T-helper 1 cell treated with Interleukin-12 subunit alpha and Interleukin-12 subunit beta and Interleukin-4 antibody, amounts not matched to agents 30 μg/mL and 1 μg/mL, for 36 hours (primary cell): ENCODE results near the gene INPP4B.

Experiments
- H3K27ac Mint-ChIP-seq: one replicate; pipeline ENCODE4 v1.8.0; 2021; ENCODE audit warnings: mild to moderate bottlenecking, mixed read lengths
- H3K27me3 Mint-ChIP-seq: one replicate; pipeline ENCODE4 v1.8.0; 2021; ENCODE audit warnings: low read depth, mixed read lengths
- H3K36me3 Mint-ChIP-seq: one replicate; pipeline ENCODE4 v1.8.0; 2021; ENCODE audit warnings: low read depth, mixed read lengths
- H3K4me1 Mint-ChIP-seq: one replicate; pipeline ENCODE4 v1.8.0; 2021; ENCODE audit warnings: low read depth, mixed read lengths
- H3K4me3 Mint-ChIP-seq: one replicate; pipeline ENCODE4 v1.8.0; 2021; ENCODE audit warnings: mild to moderate bottlenecking, moderate library complexity, mixed read lengths
- H3K9me3 Mint-ChIP-seq: one replicate; pipeline ENCODE4 v1.8.0; 2021; ENCODE audit warnings: mixed read lengths

The INPP4B gene

DNA sequence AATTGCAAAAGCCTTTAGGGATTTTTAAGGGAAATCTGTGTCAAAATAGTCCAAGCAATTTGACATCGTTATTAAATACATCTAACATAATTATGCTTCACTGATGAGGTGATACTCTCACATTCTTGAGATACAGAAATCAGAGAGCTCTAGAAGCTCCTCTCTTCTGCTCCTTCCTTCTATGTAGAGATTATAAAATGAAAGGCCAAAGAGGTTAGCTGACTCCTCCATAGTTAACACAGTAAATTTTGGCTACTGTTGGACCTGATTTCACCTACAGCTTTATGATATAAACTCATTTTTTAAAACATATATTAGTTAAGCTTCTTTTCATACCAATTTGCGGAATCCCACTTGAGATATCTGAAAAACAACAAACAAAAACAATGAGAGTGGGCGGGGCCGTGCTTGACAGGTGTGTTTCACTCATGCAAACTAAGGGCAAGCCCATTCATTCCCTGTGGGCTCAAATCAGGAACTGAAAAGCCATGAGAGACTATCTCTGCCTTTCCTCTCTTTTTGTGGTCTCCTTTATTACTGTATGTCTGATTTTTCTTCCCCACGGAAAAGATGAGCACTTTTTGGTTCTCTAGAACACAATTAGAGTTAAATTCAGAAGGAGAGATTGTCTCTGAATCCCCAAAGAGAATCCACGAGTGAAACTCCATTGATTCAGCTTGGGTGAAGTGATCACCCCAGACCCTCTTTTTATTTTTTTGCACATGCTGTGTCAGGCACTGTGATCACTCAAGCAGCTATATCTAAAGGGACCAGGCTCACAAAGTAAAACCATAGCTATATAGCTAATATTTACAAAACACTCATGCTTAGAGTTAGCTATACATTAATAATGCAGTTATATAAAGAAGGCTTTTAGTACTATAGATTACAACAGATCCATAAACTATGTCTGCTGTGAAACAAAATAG lies 643.4 kb downstream of the INPP4B start:
- Mint-ChIP-seq H3K36me3 (peaks cover 5% of the 10 kb centered on the region), H3K4me3 (no peak overlapping the region), H3K27me3 (no peaks in the 10 kb centered on the region), H3K9me3 (no peaks in the 10 kb centered on the region), H3K4me1 (no peaks in the 10 kb centered on the region), H3K27ac (no peak overlapping the region)

DNA sequence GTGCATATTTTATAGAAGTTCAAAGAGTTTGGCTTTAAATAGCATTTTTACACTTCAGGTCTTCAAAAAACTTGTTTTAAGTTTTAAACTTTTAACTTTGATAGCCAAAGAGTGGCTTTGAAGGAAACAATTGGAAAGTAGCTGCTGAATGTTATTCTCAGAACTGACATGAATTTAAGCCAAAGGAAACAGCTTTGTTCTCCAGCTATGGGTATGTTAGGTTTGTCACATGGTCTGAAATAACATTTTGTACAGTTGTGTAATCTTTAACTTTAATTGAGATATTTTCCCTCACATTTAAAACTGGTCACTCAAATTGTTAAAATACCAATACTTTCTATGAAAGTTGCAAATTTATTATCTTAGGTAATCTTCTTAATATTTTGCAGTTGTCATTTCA lies 645.1 kb downstream of the INPP4B start:
- Mint-ChIP-seq H3K27ac (no peak overlapping the region), H3K36me3 (peaks cover 3% of the 10 kb centered on the region), H3K4me3 (no peak overlapping the region), H3K4me1 (no peaks in the 10 kb centered on the region), H3K27me3 (no peaks in the 10 kb centered on the region), H3K9me3 (no peaks in the 10 kb centered on the region)

DNA sequence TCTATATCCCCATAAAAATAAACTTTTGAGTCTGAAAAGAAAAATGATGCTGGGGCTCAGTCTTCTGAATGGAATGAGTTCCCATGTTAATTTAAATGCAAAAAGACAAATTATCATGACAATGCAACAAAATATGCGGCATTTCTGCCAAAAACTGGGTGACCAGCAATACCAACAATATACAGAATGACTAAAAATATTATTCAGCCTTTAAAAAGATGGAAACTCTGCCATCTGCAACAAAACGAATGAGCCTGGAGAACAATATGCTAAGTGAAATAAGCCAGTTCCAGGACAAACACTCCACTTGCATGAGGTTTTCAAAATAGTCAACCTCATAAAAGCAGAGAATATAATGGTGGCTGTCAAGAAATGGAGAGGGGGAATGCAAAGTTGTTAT lies 651.2 kb downstream of the INPP4B start:
- Mint-ChIP-seq H3K4me3 (no peak overlapping the region), H3K36me3 (peaks cover 2% of the 10 kb centered on the region), H3K27ac (no peak overlapping the region), H3K9me3 (no peaks in the 10 kb centered on the region), H3K4me1 (no peaks in the 10 kb centered on the region), H3K27me3 (no peaks in the 10 kb centered on the region)

DNA sequence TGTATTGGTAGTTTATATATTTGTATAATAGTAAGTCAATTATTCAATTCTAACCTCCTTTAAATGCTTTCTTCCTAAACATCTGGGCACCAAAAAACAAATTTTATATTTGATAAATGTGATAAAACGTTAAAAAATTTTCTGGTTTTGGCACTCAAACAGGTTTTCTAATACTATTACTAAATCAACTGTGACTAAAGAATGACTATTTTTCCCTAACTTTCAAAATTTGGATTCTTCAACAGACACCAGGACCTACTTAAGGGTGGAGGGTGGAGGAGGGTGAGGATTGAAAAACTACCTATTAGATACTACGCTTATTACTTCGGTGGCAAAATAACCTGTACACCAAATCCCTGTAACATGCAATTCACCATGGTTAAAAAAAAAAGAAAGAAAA lies 654.2 kb downstream of the INPP4B start:
- Mint-ChIP-seq H3K9me3 (no peaks in the 10 kb centered on the region), H3K27me3 (no peaks in the 10 kb centered on the region), H3K27ac (no peak overlapping the region), H3K4me1 (no peaks in the 10 kb centered on the region), H3K36me3 (peaks cover 2% of the 10 kb centered on the region), H3K4me3 (no peak overlapping the region)

DNA sequence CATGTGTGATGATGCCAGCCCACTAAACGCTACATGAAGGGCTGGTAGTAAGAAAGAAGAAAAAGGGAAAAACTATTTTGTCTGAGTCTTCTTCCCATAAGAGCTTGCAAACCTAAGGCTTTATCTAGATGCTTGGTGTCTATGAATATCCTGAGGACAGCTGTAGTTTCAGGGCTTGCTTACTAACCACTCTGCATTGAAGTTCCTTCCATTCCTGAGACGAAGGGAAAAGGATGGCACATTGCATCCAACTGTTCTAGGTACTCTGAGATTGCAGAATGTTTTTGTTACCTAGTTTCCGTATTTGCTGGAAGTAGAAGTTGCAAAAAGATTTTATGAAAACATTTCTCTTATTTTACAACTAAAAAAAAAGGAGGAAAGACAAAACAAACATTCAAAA lies 665.1 kb downstream of the INPP4B start:
- no peaks in the 10 kb centered on the region for H3K27me3 Mint-ChIP-seq
- H3K27ac Mint-ChIP-seq, result no peak overlapping the region
- H3K36me3 Mint-ChIP-seq, result peaks cover 3% of the 10 kb centered on the region
- H3K9me3 Mint-ChIP-seq, result no peaks in the 10 kb centered on the region
- H3K4me1 Mint-ChIP-seq, result no peaks in the 10 kb centered on the region
- no peak overlapping the region for H3K4me3 Mint-ChIP-seq

- H3K27me3 Mint-ChIP-seq, result no peaks in the 10 kb centered on the region
- H3K27ac Mint-ChIP-seq, result no peak overlapping the region
- no peak overlapping the region for H3K4me3 Mint-ChIP-seq
- H3K36me3 Mint-ChIP-seq, result peaks cover 12% of the 10 kb centered on the region
- peaks cover 2% of the 10 kb centered on the region for H3K4me1 Mint-ChIP-seq
- no peaks in the 10 kb centered on the region for H3K9me3 Mint-ChIP-seq
Observed at GRCh38 chr4:142169216-142169615, 676.9 kb downstream of the INPP4B start.

DNA sequence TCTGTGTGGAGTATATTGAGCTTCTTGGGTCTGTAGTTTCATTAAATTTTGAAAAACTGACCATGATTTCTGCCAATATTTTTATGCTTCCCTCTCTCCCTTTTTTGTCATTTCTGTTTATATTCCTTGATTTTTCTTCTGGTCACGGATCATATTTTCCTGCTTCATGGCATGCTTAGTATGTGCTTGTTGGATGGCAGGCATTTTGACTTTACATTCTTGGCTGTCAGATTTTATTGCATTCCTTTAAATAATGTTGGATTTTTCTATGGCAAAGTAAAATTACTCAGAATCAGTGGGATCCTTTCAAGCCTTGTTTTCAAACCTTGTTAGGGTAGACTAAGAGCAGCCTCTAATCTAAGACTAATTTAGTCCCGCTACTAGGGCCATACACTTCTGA lies 677.9 kb downstream of the INPP4B start:
- Mint-ChIP-seq H3K4me3 (no peak overlapping the region), H3K36me3 (peaks cover 10% of the 10 kb centered on the region), H3K4me1 (peaks cover 2% of the 10 kb centered on the region), H3K9me3 (no peaks in the 10 kb centered on the region), H3K27ac (no peak overlapping the region), H3K27me3 (no peaks in the 10 kb centered on the region)

DNA sequence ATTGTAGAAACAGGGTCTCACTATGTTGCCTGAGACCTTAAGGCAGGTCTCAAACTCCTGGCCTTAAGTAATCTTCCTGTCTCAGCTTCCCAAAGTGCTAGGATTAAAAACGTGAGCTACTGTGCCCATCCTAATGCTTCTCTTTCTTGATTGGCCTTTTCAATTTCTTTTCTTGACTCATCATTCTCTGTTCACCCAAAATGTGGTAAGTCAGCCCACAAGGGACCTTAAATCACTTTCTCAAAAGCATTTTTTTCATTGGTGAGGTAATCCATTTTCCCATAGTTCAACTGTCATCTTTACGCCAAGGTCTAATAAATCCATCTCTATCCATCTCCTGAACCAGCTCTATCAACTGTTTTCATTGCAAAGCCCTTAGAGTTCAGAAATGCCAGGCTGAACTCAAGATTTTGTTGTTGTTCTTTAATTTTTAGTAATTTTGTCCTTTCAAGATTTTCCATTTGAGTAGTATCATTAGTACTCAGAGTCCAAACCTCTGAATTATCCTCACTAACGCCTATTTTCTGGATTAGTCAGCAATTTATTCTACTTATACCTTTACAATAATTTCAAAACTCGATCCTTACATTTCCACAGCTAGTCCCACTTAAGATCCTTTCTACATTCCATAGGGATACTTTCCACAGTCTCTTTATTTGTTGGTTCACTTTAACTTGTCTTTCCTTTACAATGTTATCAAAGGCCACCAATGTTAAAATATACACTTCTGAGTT lies 681.2 kb downstream of the INPP4B start:
- peaks cover 8% of the 10 kb centered on the region for H3K36me3 Mint-ChIP-seq
- H3K27me3 Mint-ChIP-seq, result no peaks in the 10 kb centered on the region
- H3K4me3 Mint-ChIP-seq, result no peak overlapping the region
- no peaks in the 10 kb centered on the region for H3K9me3 Mint-ChIP-seq
- peaks cover 2% of the 10 kb centered on the region for H3K4me1 Mint-ChIP-seq
- H3K27ac Mint-ChIP-seq, result no peak overlapping the region

DNA sequence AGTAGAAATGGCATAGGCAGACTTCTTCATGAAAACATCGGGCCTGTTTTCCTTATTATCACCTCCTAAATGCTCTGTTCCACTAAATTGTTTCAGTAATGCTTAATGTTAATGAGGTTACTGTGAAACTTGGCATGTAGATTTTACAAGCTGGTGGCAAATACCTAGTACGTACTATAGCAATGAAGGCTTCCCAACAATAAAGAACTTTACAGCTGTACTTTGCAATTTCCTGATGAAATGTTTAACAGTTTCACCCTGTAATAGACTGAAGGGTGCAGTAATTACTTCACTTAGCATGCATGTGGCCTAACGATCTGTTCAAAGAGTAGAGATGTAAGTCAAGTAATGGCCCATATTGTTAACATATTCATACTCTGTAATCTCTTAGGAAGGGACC lies 685.0 kb downstream of the INPP4B start:
- H3K4me3 Mint-ChIP-seq, result no peak overlapping the region
- no peaks in the 10 kb centered on the region for H3K27me3 Mint-ChIP-seq
- H3K4me1 Mint-ChIP-seq, result peaks cover 2% of the 10 kb centered on the region
- peaks cover 6% of the 10 kb centered on the region for H3K36me3 Mint-ChIP-seq
- no peaks in the 10 kb centered on the region for H3K9me3 Mint-ChIP-seq
- no peak overlapping the region for H3K27ac Mint-ChIP-seq

DNA sequence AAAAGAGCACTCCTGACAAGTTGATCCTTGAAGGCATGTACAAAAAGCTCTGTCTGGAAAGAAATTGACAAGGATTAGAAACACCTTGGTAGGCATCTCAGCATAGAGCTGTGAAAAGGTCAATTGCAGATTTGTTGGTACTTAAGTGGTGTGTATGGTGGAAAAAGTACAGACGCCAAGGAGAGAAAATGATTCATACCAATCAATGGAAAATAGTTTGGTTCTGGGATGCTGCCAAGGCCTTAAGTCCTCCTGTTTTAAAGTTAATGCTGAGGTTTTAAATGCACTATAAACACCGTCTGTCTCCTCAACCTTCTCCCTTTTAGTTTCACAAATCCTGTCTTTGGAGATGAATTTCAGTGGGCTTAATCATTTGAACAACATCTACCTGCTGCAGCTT lies 685.6 kb downstream of the INPP4B start:
- Mint-ChIP-seq H3K27me3 (no peaks in the 10 kb centered on the region), H3K4me3 (no peak overlapping the region), H3K36me3 (peaks cover 6% of the 10 kb centered on the region), H3K4me1 (peaks cover 2% of the 10 kb centered on the region), H3K9me3 (no peaks in the 10 kb centered on the region), H3K27ac (no peak overlapping the region)

DNA sequence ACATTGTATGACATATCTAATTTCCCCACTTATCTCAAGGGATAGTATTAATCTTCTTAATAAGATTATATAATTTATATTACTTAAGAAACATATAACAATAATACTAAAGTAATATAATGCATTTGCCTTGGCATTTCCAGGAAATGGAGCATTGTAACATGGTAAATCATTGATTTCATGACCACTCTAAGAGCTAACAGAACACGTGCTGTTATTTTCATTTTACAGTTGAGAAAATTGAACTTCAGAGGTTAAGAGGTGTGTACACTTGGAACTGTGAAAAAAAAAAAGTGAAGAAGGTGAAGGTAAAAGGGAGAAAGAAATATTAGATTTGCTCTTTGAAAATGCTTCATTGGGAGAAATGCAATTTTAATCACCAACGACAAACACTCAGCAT lies 687.1 kb downstream of the INPP4B start:
- no peaks in the 10 kb centered on the region for H3K4me1 Mint-ChIP-seq
- H3K27ac Mint-ChIP-seq, result no peak overlapping the region
- H3K27me3 Mint-ChIP-seq, result no peaks in the 10 kb centered on the region
- H3K36me3 Mint-ChIP-seq, result peaks cover 8% of the 10 kb centered on the region
- no peak overlapping the region for H3K4me3 Mint-ChIP-seq
- no peaks in the 10 kb centered on the region for H3K9me3 Mint-ChIP-seq

- H3K27me3 Mint-ChIP-seq, result no peaks in the 10 kb centered on the region
- peaks cover 6% of the 10 kb centered on the region for H3K36me3 Mint-ChIP-seq
- no peak overlapping the region for H3K4me3 Mint-ChIP-seq
- H3K4me1 Mint-ChIP-seq, result no peaks in the 10 kb centered on the region
- H3K9me3 Mint-ChIP-seq, result no peaks in the 10 kb centered on the region
- no peak overlapping the region for H3K27ac Mint-ChIP-seq
Observed at GRCh38 chr4:142156256-142156655, 689.8 kb downstream of the INPP4B start.

GRCh38 chr4:142155347-142155746 lies 690.8 kb downstream of the INPP4B start:
- Mint-ChIP-seq H3K27me3 (no peaks in the 10 kb centered on the region), H3K9me3 (no peaks in the 10 kb centered on the region), H3K36me3 (peaks cover 5% of the 10 kb centered on the region), H3K4me3 (no peak overlapping the region), H3K27ac (no peak overlapping the region), H3K4me1 (no peaks in the 10 kb centered on the region)

DNA sequence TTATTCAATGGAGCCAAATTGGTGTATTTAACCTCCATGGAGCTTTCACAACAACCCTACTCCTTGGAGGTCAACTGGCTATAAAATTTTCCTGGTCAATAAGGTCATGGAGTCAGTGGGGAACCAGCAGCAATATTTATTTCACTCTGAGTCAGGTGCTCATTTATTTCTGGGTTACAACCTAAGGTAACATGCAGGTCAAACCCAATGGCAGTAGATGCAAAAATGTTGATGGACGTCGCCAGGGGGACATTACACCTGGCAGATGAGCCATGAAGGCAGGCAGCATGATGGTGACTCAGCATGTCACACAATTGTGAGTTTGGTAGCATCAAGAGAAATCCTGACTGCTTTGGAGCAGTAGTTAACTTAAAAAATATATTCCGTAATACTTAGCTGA lies 695.6 kb downstream of the INPP4B start:
- Mint-ChIP-seq H3K4me1 (no peaks in the 10 kb centered on the region), H3K27me3 (no peaks in the 10 kb centered on the region), H3K36me3 (peaks cover 8% of the 10 kb centered on the region), H3K27ac (no peak overlapping the region), H3K9me3 (no peaks in the 10 kb centered on the region), H3K4me3 (no peak overlapping the region)

GRCh38 chr4:142144813-142145212 lies 701.3 kb downstream of the INPP4B start:
- H3K9me3 Mint-ChIP-seq, result no peaks in the 10 kb centered on the region
- no peak overlapping the region for H3K27ac Mint-ChIP-seq
- peaks cover 7% of the 10 kb centered on the region for H3K4me1 Mint-ChIP-seq
- H3K4me3 Mint-ChIP-seq, result no peak overlapping the region
- H3K36me3 Mint-ChIP-seq, result peaks cover 9% of the 10 kb centered on the region
- H3K27me3 Mint-ChIP-seq, result no peaks in the 10 kb centered on the region
